Vagina (tissue), 2 donors: ENCODE data around the gene IGSF9.

Experiments used
- CTCF ChIP-seq, 3 experiments: fragments of 450-650 bp in 2 of 3; fragments of 200-600 bp in 1 of 3; sonication (generic) in 1 of 3; IDR thresholded peaks; one replicate each; pipeline ENCODE4 v1.5.1; 2017 to 2019; ENCODE audit warnings: antibody characterized with exemption in 3 of 3, mild to moderate bottlenecking in 2 of 3, moderate library complexity in 2 of 3
- POLR2A ChIP-seq, 2 donors: fragments of 450-650 bp; IDR thresholded peaks; one replicate each; pipeline ENCODE4 v1.6.1; 2017; ENCODE audit warnings: antibody characterized with exemption in 2 of 2, mild to moderate bottlenecking in 2 of 2, moderate library complexity in 2 of 2

- TF ChIP-seq CTCF (IDR thresholded peaks at IDR 0.05) (no peak), POLR2A (IDR thresholded peaks at IDR 0.05) (no peak)
Observed at GRCh38 chr1:159980786-159981185, 35.4 kb upstream of the IGSF9 start.
